Measurements from ENCODE around the gene SLC10A3. TPM values are rescaled to one million over a fixed set of nuclear protein-coding genes. Genes with fewer than 3 reads are reported as not detected.
A peak's percentile ranks its signal among the peaks of the same experiment; 100 is the strongest.

The SLC10A3 gene
- total and polyA plus RNA-seq, 2 of the 8 experiments (the other 6 are each of a cell fraction or from before 2014, with no cell fraction given), result 6.8 to 9.5 TPM

DNA sequence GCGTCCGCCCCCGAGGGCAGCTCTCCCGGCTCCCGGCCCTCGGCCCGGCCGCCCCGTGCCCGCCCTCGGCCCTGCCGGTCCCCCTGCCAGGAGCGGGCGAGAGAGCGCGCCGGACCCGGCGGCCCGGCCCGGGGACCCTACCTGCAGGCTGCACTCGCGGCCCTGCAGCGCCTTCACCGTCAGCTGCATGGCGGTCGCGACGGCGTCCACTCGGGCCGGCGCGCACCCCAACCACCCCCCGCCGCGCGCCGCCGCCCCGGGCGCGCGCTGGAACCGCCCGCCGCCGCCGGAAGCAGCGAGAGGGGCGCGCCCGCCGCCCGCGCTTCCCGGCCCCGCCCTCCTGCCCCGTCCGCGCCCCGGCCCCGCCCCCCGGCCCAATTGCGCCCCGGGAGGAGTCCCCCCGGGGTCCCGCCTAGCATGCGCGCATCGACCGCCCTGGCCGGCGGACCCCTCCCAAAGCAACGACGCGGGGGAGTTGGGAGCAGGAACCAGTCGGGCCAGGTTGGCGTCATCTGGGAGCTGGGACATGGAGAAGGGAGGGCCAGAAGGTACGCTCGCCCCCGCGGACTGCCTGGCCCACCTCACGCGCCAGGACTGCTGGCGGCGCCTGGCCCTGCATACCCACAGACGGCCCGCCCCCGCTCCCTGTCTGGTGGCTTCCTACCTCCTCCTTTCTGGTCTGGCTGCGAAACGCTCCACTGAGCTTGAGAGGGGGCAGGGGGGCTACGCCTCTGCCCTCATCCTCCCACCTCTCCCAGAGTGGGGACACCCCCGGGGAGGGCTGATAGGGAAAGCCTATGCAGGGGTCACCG, 3.8 kb downstream of the SLC10A3 start, which contains the start of gene UBL4A:
UBL4A (minus strand) TSS at position 220 of the 812 bp plus-strand sequence; CDS start at position 189, 31 bp downstream.
- Histone ChIP-seq H3K27ac (ENCODE audit: low read depth, low read length) (no peak within 1 kb of the TSS), H2BK12ac (ENCODE audit: low read depth, low read length) (no peak within 1 kb of the TSS), H4K91ac (replicated peaks; ENCODE audit: insufficient read length, low read length) (no peak within 1 kb of the TSS), H2BK5ac (ENCODE audit: low read depth, low read length) (no peak within 1 kb of the TSS), H3K23ac (ENCODE audit: insufficient read length) (no peak within 1 kb of the TSS), H3K79me1 (ENCODE audit: low read depth, low read length) (no peaks in the 10 kb centered on the region), H3K9ac (replicated peaks in 1 of 4; ENCODE audit: extremely low read depth in 1 of 4, low read depth in 3 of 4, low read length in 3 of 4) (peak within 1 kb of the TSS; percentile 9 to 47 (median 27); a peak in 5 of 7 replicates), H3K27me3 (replicated peaks in 1 of 4; ENCODE audit: control insufficient read depth in 3 of 4, extremely low read depth in 1 of 4, insufficient read depth in 3 of 4, low read length in 3 of 4) (no peaks in the 10 kb centered on the region; a peak in 1 of 7 replicates), H4K20me1 (replicated peaks in 1 of 2; ENCODE audit: control insufficient read depth in 1 of 2, insufficient read depth in 2 of 2, low read length in 2 of 2) (peaks cover 1 to 2% of the 10 kb centered on the region in 2 experiments), H3K9me3 (ENCODE audit: insufficient read depth in 2 of 2, low read depth in 1 of 2, low read length in 1 of 2) (no peaks in the 10 kb centered on the region), H3K36me3 (ENCODE audit: control insufficient read depth in 2 of 4, insufficient read depth in 4 of 4, low read length in 3 of 4) (peaks cover 0 to 13% (median 0%) of the 10 kb centered on the region in 4 experiments; a peak in 2 of 8 replicates), H3K79me2 (ENCODE audit: control insufficient read depth in 1 of 2, insufficient read depth in 2 of 2, low read length in 2 of 2) (no peaks in the 10 kb centered on the region), H3K18ac (ENCODE audit: extremely low read depth, low read length) (no peak within 1 kb of the TSS; the same call in 1 of the 2 replicates), H3K4ac (replicated peaks; ENCODE audit: insufficient read length, low read depth, low read length) (peak within 1 kb of the TSS; percentile 38), H4K8ac (ENCODE audit: extremely low read depth, insufficient read depth, low read length) (no peak within 1 kb of the TSS; the same call in none of the 2 replicates), H3K14ac (ENCODE audit: insufficient read length) (no peak within 1 kb of the TSS), H3K23me2 (ENCODE audit: low read depth, low read length) (no peaks in the 10 kb centered on the region; the same call in 1 of the 2 replicates), H2BK120ac (replicated peaks; ENCODE audit: low read depth, low read length) (no peak within 1 kb of the TSS), H2BK20ac (ENCODE audit: low read length) (no peak within 1 kb of the TSS), H2BK15ac (ENCODE audit: low read length) (no peak within 1 kb of the TSS), H3K4me1 (replicated peaks in 1 of 4; ENCODE audit: control insufficient read depth in 3 of 4, insufficient read depth in 4 of 4, low read length in 3 of 4) (peaks cover 0 to 12% (median 3%) of the 10 kb centered on the region in 4 experiments; a peak in 4 of 7 replicates), H2AFZ (ENCODE audit: low read length) (no peak within 1 kb of the TSS), H3K4me3 (ENCODE audit: extremely low read depth in 1 of 4, insufficient read depth in 2 of 4, low read depth in 3 of 4, low read length in 4 of 4) (peak within 1 kb of the TSS; percentile 37 to 81 (median 58)), H2AK5ac (ENCODE audit: low read depth, low read length) (no peak within 1 kb of the TSS), H3K56ac (replicated peaks; ENCODE audit: insufficient read length, low read depth, low read length) (peak within 1 kb of the TSS; percentile 46), H3K4me2 (ENCODE audit: insufficient read depth in 1 of 2, low read depth in 2 of 2, low read length in 2 of 2) (peak within 1 kb of the TSS; percentile 68), H4K5ac (ENCODE audit: insufficient read length, low read depth, low read length) (peak within 1 kb of the TSS; percentile 66)
- WGBS, 2 experiments (ENCODE audit: extremely low coverage in 1 of 2, insufficient coverage in 1 of 2, insufficient read length in 1 of 2, insufficient replicate concordance in 2 of 2, low coverage in 1 of 2, low lambda C conversion rate in 2 of 2, missing lambda C conversion rate in 1 of 2), result 83% methylated on average over 3 of the region's 95 CpGs; no CpG with 5 or more reads in 1 of the 2 experiments
- TF ChIP-seq KDM1A (IDR thresholded peaks at IDR 0.05; ENCODE audit: borderline replicate concordance, low read length), result no peak
- 0 out of 2 replicates have a peak, but pooled peaks have one; percentile 46 for TF ChIP-seq PHF8 (conservative IDR thresholded peaks at IDR 0.05; ENCODE audit: low read depth, low read length)
- no peak for FAIRE-seq
- peak in 1 of 2 experiments; percentile 55 for DNase-seq (ENCODE audit: low read depth in 1 of 2, low spot score in 2 of 2)
- POLR2A ChIA-PET (ENCODE audit: partially characterized antibody), result interaction anchor here (0.9 to 2.3 kb wide), 9 partner anchors 10 to 116 kb away, joined by 4 to 8 read pairs (median 5); partner anchors contain the start of gene RPL10
- CTCF ChIA-PET (ENCODE audit: partially characterized antibody), result interaction anchor here (0.9 to 2.3 kb wide), 2 partner anchors 41 to 61 kb away, joined by 3 to 5 read pairs; no protein-coding TSS in a partner anchor

All from H1 (cell line).